PFSK-1 (cell line): ENCODE measurements around the gene KEAP1.

Source experiments
- FOXP2 ChIP-seq: optimal IDR thresholded peaks from 2 replicates; pipeline ENCODE3; 2011; ENCODE audit warnings: borderline replicate concordance, control low read depth, inconsistent platforms; ENCODE audit not compliant: insufficient read depth; ENCODE audit errors: extremely low read length, extremely low read depth
- REST ChIP-seq, 2 experiments: IDR thresholded peaks; 2 replicates each; pipeline versions ENCODE4 v1.6.1 to v1.8.0; 2011 to 2012; ENCODE audit warnings: low read depth in 2 of 2, low read length in 2 of 2, control low read depth in 1 of 2, inconsistent platforms in 1 of 2, mild to moderate bottlenecking in 1 of 2, moderate library complexity in 1 of 2; ENCODE audit not compliant: insufficient read depth in 1 of 2
- TAF1 ChIP-seq: IDR thresholded peaks from 2 replicates; pipeline ENCODE4 v1.6.1; 2012; ENCODE audit warnings: low read length, control low read depth, borderline replicate concordance; ENCODE audit not compliant: insufficient read depth

GRCh38 chr19:10517361-10517759 is 14.2 kb upstream of the KEAP1 start, which contains the start of gene S1PR5:
- TF ChIP-seq TAF1 (no peak), REST (IDR thresholded peaks at IDR 0.05; ENCODE audit: insufficient read depth in 1 of 2, low read depth in 2 of 2, low read length in 2 of 2) (0 out of 4 replicates have a peak, but pooled peaks of 1 of the 2 experiments have one; percentile 6), FOXP2 (no peak)
